Erythroblast (primary cell): ENCODE measurements around the gene ZFPM1.

Source experiments
- GATA1 ChIP-seq: IDR thresholded peaks from 2 replicates; pipeline ENCODE4 v1.6.1; 2011; ENCODE audit warnings: low read depth, mild to moderate bottlenecking, control low read depth, low read length, moderate library complexity
- POLR2A ChIP-seq: IDR thresholded peaks from 2 replicates; pipeline ENCODE4 v1.6.1; 2011; ENCODE audit warnings: mild to moderate bottlenecking, low read length

GRCh38 chr16:88417684-88418476 lies 35.2 kb upstream of the ZFPM1 start:
- no peak for TF ChIP-seq POLR2A
- TF ChIP-seq GATA1: no peak
